Measurements from ENCODE around the gene CFAP97D1.

The CFAP97D1 gene

DNA sequence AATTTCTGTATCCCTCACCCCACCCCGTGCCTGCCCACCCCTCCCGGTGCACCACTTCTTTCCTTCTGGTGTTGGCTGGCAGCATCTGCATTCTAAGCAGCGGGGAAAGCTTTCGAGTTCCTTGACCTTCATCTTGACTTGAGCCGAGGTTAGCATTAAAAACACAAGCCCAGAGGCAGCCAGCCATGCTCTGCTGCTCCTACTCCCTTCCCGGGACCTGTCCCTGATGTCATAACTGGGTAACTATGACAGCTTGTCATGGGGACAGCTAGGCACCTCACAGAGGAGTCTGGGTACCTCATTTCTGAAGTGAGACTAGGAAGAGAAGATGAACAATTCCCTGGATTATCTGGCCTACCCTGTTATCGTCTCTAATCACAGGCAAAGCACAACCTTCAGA, at the start of gene CFAP97D1:
TSS of gene CFAP97D1 (plus strand) at position 301 of the 400 bp plus-strand sequence. CDS start at position 329, 28 bp downstream.
- no peak for DNase-seq

DNA sequence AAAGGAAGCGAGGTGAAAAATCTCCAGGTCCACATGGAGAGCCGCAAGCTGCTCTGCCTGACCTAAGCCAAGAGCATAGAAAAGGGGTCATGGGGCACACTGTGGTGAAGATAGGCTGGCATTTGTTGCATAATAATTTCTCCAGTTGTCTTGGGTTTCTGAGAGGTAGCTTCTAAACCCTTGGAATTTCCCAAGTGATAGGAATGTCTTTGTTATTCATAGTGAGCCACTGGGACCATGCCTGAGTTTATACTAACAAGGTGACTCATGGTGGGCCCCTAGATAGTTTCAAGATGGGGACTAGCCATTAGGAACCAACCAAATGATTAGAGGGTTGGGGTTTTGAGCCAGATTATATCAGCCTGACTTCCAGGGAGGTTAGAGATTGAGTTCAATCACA, 47.3 kb upstream of the CFAP97D1 start:
- DNase-seq, result no peak

DNA sequence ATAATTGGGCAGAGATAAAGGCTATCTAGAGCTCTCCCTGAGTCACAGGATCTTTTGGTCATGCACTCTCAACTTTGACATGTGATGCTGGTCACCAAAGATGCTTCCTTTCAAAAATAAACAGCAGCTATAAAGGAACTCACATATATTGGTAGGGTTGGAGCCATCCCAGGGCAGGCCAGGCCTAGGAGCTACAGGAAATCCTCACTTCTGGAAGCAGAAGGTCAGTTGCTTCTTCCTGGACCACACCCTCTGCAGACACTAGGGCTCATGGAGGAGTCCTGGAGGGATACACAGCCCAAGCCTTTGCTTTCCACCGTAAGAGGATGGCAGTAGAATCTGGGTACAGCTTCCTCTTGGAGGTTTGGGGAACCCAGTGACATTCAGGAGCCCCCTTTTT, 46.3 kb upstream of the CFAP97D1 start:
- no peak for DNase-seq

DNA sequence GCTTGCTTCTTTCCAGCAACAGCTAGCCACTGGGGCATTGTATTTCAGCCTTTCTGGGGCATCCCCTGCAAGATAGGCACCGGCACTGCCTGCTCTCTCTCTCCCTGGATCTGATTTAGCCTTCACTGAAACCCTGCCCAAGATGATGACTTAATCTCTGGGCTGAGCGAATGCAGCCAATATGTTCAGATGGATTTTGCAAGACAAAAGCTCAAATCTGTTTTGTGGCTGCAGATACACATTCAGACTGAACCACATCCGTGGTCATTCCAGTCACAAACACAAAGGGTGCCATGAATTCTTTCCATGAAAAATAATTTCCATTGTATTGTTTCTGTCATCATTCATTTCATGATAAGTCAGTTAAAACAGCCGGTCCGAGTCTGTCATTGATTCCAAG, 45.9 kb upstream of the CFAP97D1 start:
- no peak for DNase-seq

DNA sequence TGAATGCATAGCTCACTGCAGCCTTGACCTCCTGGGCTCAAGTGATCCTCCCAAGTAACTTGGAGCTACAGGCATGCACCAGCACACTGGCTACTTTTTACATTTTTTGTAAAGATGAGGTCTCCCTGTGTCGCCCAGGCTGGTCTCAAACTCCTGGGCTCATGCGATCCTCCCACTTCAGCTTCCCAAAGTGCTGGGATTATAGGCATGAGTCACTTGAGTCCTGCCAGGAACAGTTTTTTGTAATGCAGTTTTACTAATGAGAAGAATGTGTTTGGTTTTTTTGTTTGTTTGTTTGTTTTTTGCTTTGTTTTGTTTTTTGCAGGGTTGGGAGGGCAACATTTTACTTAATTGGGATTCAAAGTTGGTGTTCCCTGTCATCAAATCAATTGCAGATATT, 43.8 kb upstream of the CFAP97D1 start:
- no peak for DNase-seq

DNA sequence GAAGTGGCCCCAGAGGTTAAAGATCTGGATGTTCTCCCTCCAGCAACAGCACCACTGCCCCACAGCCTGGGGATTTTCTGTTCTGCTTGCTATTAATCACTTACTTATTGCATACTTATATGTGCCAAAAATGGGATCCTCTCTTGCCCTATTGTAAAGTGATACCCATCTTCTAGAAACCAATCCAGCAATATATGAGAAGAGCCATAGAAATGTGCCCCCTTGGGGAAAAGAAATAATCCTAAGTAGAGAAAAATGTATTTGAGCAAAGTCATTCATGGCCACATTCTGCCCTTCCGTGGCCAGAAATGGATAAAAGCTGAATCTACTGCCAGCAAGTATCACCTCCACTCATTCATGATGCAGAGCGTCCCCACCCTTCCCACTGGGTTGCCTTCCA, 42.5 kb upstream of the CFAP97D1 start:
- no peak for DNase-seq

DNA sequence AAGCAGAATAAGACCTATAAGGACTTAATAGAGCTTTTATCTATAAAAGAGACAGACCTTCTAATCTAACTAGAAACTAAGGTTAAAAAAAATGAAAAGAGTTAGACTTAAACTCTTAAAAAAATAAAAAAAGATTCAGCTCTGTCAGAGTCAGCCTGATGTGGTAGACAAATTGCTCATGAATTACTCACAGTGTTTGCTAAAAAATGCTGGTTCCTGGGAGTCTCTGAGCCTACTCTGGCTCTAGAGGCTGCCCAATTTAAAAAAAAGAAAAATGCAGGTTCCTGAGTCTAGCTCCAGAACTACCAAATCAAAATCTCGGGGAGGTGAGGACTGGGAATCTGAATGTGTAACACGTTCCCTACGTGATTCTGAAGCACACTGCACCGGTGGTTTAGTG, 39.7 kb upstream of the CFAP97D1 start:
- DNase-seq, result no peak

DNA sequence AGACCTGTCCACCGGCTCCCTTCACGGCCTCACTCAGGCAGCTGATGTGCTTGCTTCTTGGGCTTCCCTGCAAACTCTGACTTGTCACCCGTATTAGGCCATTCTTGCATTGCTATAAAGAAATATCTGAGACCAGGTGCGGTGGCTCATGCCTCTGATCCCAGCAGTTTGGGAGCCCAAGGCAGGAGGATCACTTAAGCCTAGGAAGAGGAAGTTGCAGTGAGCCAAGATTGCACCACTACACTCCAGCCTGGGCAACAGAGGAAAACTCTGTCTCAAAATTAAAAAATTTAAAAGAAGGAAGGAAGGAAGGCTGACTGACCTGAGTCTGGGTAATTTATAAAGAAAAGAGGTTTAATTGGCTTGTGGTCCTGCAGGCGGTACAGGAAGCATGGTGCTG, 38.6 kb upstream of the CFAP97D1 start:
- no peak for DNase-seq

DNA sequence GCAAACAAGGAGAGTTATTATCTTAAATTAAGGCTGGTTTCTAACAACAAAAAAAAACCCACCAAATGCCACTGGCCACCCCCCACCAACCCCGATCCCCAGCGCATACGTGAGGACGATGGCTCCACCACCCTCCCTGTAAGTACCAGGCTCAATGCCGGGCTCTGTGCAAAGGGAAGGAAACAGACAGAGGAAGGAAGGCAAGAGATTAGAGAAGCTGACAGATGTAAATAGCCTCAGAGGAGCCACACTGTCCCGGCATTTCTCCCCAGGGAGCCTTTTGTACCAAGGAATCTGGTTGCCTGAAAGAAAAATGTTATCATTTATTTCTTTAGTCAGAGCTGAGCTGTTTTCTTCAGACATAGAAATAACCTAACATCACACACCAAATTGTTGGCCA, 34.7 kb upstream of the CFAP97D1 start:
- DNase-seq, result no peak

DNA sequence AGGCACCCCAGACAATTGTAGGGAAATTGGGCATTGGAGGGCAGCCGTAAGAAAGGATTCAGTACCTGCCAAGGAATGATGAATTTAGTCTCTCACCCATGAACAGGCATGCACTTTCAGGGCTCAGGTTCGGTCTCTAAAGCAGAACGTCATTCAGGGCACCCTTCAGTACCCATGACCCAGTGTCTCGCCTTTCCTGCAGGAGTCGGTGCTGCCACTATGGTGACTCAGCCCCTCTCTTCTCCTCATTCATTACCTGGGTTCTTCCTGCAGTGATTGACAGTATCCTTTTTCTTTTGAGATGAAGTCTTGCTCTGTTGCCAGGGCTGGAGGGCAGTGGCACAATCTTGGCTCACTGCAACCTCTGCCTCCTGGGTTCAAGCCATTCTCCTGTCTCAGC, 30.1 kb upstream of the CFAP97D1 start:
- no peak for DNase-seq

DNA sequence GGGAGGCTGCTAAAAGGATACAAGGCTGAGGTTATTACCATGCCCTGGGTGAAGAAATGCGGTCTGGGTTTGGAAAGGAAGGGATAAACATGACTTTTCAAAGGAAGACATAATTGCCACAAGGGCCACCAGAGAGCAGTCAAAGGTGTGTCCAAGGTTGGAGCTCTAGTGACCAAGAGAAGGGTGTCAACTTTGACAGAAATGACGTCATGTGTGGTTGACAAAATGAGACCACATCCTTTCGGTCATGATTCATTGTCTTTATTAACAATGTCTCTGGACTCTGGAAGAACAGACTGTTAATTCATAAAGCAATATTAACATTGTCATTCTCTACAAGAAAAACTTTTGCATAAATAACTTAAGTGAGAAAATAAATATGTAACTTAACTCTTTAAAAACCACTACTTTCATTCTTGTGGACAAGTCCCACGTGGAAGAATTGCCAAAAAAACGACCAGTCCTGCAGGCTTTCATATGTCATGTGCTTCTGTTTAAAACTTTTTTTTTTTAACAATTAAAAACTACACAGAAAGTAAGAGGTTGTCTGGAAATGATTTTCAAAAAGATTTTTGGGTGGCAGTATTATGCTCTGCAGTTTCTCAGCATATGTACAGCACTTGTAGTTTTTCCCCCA, 26.6 kb upstream of the CFAP97D1 start:
- DNase-seq, result no peak

DNA sequence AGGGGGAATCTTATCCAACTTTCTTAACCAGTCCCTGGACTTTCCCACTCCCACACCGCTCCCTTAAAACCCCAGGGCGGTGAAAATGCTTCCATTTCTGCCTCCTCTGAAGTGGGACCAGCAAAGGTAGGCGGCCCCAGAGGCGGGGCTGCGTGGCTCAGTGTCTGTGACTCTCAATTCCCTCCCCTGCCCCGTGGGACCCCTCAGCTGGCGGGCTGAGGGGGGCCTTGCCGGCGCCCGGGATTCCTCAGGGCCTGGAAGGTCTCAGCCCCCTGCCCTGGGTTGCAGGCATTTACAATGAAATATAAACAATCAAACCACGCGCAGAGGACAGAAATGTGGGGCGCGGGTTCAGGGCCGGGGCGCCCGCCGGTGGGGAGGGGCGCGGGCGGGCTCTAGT, 25.3 kb upstream of the CFAP97D1 start:
- no peak for DNase-seq

DNA sequence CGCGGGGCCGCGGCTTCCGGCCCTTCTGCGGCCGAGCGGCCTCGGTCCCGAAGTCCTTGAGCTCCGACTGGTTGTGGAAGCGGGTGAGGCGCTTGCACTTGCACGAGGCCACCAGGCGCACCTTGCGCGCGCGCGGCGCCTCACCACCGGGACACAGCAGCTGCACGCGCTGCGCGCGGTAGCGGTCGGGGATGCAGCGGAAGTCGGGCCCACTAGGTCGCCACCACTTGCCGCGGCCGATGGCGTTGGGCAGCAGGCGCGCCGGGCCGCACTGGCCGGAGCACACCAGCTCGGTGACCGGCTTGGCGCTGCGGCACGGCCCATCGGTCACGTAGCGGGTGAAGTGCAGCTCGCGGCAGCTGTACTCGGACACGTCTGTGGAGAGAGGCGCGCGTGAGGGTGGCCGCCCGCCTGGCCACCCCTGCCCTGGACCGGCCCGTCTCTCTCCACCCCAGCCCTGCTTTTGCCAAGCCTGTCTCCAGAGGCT, 24.8 kb upstream of the CFAP97D1 start:
- DNase-seq, result no peak

DNA sequence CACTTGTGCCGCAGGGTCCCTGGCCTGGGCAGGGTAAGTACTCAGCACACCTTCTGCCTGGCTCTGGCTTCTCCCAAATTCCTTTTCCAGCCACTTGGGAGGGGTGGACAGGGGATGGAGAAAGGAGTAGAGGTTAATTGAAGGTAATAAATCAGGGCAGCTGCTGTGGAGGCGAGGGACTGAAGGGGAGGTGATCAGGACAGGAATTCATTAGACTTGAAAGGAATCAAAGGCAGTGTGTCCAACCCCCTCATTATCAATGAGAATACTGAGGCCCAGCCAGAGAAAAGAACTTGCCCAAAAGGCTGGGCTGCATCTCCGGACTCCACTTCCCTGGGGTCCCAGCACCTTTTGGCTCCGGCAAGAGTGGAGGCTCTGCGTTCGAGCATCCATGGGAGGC, 24.0 kb upstream of the CFAP97D1 start:
- DNase-seq, result no peak

DNA sequence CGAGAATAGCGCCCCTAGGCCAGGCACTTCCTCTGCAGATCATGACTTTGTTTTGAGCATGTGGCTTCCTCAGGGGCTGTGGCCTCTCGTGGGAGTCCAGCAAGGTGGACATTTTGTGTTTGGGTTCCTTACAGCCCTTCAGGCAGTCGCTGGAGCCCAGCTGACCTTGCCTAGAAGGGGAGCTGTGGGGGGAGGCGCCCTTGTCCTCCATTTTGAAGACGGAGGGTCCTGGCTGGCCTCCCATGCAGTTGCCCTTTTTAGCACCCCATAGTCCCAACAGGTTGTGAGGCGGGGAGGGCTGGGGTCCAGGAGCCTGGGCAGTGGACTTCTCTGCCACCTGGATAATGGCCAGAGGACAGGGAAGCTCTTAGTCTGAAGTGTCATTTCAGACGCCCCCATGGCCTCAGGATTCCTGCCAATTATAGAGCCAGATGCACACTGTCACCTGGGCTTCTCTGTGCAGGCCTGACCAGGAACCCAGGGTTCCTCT, 23.0 kb upstream of the CFAP97D1 start:
- DNase-seq, result no peak

DNA sequence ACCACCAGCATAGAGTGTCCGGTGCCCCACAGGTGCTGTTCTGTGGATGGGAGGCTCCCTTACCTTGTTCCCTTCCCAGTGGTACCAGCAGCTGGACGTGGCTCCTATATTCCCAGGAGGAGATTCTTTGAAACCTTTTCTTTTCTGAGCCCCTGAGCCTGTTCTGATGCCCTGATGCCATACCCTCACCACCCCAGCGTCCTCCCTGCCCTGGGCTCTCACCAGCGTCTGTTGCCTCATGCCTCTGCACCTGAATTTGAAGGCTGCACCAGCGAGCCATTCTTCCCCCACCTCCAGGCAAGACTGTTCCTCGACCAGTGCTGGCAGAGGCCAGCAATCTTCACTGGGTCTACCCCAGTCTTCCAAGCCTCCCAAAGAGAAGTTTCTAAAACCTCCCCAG, 22.1 kb upstream of the CFAP97D1 start:
- no peak for DNase-seq

DNA sequence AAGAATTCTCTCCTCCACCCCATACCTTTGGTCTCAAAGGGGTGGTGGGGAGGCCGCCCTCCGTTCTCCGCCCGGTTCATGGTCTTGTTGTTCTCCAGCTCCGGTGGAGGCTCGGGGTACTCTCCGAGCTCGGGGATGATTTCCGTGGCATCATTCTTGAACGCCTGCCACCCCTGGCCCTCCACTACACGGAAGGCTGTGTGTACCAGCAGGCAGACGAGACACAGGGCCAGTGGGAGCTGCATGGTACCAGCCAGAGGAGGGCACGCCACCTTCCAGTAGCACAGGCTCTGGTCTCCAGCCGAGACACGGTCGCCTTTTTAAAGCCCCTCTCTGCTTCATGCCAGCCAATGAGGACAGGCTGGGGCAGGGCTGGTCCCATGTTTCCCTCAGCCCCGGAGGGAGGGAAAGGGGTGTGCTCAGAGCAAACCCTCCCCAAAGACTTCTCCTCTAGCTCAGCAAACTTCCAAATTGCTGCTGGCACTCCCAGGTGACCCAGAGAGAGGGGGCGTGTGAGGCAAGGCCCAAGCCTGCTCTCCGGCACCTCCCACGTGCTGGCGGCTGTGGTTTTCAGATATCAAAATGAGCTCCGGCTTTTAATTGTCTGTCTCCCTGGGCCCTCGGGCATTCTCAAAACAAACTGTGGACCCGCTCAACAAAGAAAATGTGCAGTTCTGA, 21.6 kb upstream of the CFAP97D1 start, which contains the start of gene SOST:
TSS of gene SOST (minus strand) at position 295 of the 678 bp plus-strand sequence. CDS start at position 245, 50 bp downstream.
- DNase-seq, result no peak

DNA sequence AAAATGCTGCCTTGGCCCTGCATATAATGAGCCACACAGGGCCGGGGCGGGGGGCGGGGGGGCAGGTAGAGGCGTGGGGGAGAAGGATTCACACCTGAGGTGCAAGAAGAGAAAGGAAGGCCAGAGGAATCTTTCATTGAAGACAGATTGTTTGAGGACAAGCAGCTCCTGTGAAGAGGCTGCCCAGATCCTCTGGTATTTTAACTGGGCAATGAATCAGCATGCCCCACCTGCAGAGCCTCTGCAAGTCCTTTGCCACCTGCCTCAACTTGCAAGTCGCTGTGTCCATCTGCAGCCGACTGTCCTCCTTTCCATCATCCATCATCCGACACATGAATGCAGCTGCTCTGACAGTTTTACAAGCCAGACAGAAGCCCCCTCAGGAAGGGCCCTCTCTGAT, 20.4 kb upstream of the CFAP97D1 start:
- no peak for DNase-seq

DNA sequence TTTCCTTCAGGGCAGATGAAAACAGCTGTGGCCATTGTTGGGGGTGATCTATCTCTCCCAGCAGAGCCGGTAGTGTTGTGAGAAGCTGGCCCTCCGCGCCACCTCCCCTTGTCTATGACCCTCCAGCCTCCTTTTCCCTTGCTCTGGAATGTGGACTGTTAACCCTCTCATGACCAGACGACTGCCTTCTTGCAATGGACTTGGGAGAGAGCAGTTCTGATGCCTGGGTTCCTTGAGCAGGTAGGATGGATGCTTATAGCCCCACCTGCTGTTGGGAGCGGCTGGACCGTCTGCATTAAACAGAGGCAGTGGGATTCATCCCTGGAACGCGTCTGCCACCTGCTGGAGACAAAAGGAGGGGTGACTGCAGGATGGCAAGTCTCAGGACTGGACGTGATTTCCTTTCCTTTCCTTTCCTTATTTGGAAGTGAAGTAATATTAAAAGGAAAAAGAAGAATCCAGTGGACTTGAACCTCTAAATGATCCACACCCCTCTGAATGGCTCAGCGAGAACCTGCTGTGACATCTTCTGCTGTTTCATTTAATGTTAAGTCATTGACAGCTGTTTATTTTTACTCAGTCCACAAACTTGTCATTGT, 19.9 kb upstream of the CFAP97D1 start:
- peak; percentile 82 for DNase-seq

DNA sequence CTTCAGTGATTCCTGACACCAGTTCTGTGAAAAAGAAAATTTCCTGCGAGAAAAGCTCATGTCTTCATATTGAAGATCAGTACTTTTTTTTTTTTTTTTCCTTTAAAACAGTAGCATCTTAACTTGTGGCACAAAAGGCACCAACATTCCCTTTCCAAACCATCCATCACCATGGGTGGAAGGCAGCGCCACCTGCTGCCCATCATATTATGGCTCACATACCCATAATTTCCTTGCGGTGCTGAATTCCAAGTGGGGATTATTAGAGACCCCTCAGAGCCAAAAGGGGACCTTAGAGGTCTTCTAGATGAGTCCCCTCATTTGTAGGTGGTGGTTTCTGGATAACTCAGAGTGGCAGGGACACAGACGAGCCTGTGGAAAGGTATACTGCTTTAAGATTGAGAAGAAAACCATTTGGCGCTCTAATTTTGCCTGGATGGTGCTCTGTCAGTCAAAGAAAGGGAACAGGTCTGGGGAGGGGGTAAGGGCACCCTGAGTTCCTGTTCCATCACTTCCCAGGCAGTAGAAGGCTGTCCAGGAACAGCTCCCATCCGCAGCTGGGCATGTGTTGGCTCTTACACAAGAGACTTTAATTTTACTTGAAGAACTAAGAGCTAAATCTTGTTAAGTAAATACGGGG, 13.7 kb upstream of the CFAP97D1 start:
- DNase-seq, result no peak

DNA sequence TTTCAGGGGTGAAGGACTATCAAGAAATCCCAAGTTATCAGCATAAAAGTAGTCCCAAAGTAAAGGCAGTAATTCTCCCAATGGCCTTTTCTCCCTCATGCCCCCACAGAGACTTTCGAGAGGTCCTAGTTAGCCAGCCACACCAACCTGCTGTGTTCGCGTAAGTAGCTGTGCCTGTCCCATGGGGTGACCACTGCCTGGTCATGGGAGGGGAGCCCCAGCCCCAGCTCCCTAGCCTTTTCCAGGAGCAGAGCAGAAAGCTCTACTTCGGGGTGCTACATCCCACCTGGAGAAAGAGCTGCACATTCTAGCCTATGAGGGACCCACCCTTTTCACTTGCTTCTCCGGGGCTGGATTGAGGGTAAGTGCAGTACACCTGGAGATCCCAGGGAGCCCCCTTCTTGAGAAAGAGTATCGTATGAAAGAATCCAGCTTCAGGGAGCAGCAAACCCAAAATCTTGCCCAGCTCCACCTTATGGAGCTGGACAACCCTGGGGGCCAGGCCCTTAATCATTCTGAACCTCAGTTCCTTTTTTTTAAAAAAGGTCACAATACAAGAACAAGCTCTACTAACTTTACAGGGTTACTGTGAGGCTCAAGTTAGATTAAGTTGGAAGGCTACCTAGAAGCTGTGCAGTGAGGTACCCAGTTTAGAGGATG, 13.1 kb upstream of the CFAP97D1 start:
- DNase-seq, result no peak

DNA sequence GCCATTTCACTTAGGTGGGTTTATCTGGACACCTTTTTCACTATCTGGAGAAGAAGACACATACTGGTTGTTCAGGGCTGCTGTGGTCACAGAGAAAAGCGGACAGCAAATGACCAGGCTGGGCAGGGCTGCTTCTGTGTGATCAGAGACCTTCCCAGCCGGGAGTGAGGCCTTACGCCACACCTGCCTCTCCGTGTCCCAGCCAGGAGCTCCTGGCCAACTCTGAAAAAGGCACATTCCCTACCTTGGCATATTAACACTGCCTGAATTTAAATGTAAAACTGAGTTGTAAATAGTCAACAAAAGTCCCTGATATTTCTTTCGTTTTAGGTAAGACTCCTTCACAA, 12.5 kb upstream of the CFAP97D1 start:
- DNase-seq, result no peak

DNA sequence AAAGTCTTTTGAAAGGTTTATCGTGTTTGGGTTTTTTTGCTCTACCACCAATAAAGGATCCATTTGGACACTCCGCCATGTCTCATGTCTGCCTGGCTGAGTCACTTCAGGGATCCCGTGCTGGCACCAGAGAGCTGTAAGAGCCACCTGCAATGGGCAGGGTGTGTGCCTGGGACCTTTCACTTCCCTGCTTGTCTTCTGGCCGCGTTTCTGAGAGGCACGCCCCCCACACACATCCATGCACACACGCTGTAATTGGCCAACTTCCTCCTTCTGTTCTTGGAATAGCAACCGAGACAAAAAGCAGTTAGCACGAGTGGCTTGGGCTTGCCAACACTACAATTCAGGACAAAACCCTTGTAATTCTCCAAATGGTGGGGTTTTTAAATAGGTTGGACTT, 11.9 kb upstream of the CFAP97D1 start:
- no peak for DNase-seq
